ENCODE data around the gene CD320. TPM values are rescaled to one million over a fixed set of nuclear protein-coding genes. Genes with fewer than 3 reads are reported as not detected.
"Not testable (repeated sequence)": the region's sequence is repeated elsewhere in the genome, so short reads cannot be mapped to it uniquely, and the experiment has no call there.

Gene CD320
- total RNA-seq, 1 experiment from 2014 or later = 112 TPM

GRCh38 chr19:8264248-8264647 lies 43.9 kb downstream of the CD320 start:
- DNase-seq (ENCODE audit: low read depth, low spot score); in situ Hi-C loops (cut with HindIII; ENCODE audit: low pct_unique_long_range_greater_than_20kb, low sequenced_read_pairs): not testable (repeated sequence)

- in situ Hi-C loops (cut with HindIII; ENCODE audit: low pct_unique_long_range_greater_than_20kb, low sequenced_read_pairs) = no loop called here
- DNase-seq (ENCODE audit: low read depth, low spot score) = no peak
These were observed 45.7 kb downstream of the CD320 start for GRCh38 chr19:8262431-8262830.

- DNase-seq (ENCODE audit: low read depth, low spot score) = no peak
- in situ Hi-C loops (cut with HindIII; ENCODE audit: low pct_unique_long_range_greater_than_20kb, low sequenced_read_pairs) = no loop called here
These were observed 46.3 kb downstream of the CD320 start for GRCh38 chr19:8261881-8262280.

- in situ Hi-C loops (cut with HindIII; ENCODE audit: low pct_unique_long_range_greater_than_20kb, low sequenced_read_pairs) = no loop called here
These were observed 46.8 kb downstream of the CD320 start for GRCh38 chr19:8261347-8261746.

GRCh38 chr19:8259922-8260247 lies 48.3 kb downstream of the CD320 start:
- in situ Hi-C loops (cut with HindIII; ENCODE audit: low pct_unique_long_range_greater_than_20kb, low sequenced_read_pairs) = no loop called here
- no peak for DNase-seq (ENCODE audit: low read depth, low spot score)

More at GRCh38 chr19:8261347-8261746, 46.8 kb downstream of the CD320 start:
- no peak for DNase-seq (ENCODE audit: low read depth, low spot score)

GRCh38 chr19:8259142-8259921 lies 48.8 kb downstream of the CD320 start:
- in situ Hi-C loops (cut with HindIII; ENCODE audit: low pct_unique_long_range_greater_than_20kb, low sequenced_read_pairs) = no loop called here
- no peak for DNase-seq (ENCODE audit: low read depth, low spot score)

- in situ Hi-C loops (cut with HindIII; ENCODE audit: low pct_unique_long_range_greater_than_20kb, low sequenced_read_pairs) = no loop called here
- DNase-seq (ENCODE audit: low read depth, low spot score) = no peak
These were observed 51.1 kb downstream of the CD320 start for GRCh38 chr19:8257052-8257443.

- no peak for DNase-seq (ENCODE audit: low read depth, low spot score)
- in situ Hi-C loops (cut with HindIII; ENCODE audit: low pct_unique_long_range_greater_than_20kb, low sequenced_read_pairs) = no loop called here
These were observed 51.7 kb downstream of the CD320 start for GRCh38 chr19:8256276-8257051.

- DNase-seq (ENCODE audit: low read depth, low spot score) = no peak
- in situ Hi-C loops (cut with HindIII; ENCODE audit: low pct_unique_long_range_greater_than_20kb, low sequenced_read_pairs) = no loop called here
These were observed 52.6 kb downstream of the CD320 start for GRCh38 chr19:8255426-8256125.

GRCh38 chr19:8254286-8255001 lies 53.7 kb downstream of the CD320 start:
- no peak for DNase-seq (ENCODE audit: low read depth, low spot score)
- in situ Hi-C loops (cut with HindIII; ENCODE audit: low pct_unique_long_range_greater_than_20kb, low sequenced_read_pairs) = no loop called here

- no peak for DNase-seq (ENCODE audit: low read depth, low spot score)
- in situ Hi-C loops (cut with HindIII; ENCODE audit: low pct_unique_long_range_greater_than_20kb, low sequenced_read_pairs) = no loop called here
These were observed 54.5 kb downstream of the CD320 start for GRCh38 chr19:8253678-8254077.

GRCh38 chr19:8252922-8253589 lies 55.1 kb downstream of the CD320 start:
- in situ Hi-C loops (cut with HindIII; ENCODE audit: low pct_unique_long_range_greater_than_20kb, low sequenced_read_pairs) = no loop called here
- DNase-seq (ENCODE audit: low read depth, low spot score) = peak; percentile 79

Other genes starting within 250 kb of the CD320 start
- not detected in 2 replicates for gene FBN3, start 158.8 kb downstream of the CD320 start, total RNA-seq (2014; rRNA removed; shearing (Covaris generic))
- gene CERS4, start 99.0 kb downstream of the CD320 start, total RNA-seq (2014; rRNA removed; shearing (Covaris generic)) = 26.4 and 28.1 TPM in 2 replicates
- gene NDUFA7, start 13.0 kb upstream of the CD320 start, total RNA-seq (2014; rRNA removed; shearing (Covaris generic)) = 46.4 and 57.1 TPM in 2 replicates
- 786 and 875 TPM in 2 replicates for gene RPS28, start 13.1 kb upstream of the CD320 start, total RNA-seq (2014; rRNA removed; shearing (Covaris generic))
- gene KANK3, start 34.9 kb upstream of the CD320 start, total RNA-seq (2014; rRNA removed; shearing (Covaris generic)) = 0.11 and 0.24 TPM in 2 replicates
- 0.45 TPM in 1 of 2 replicates, not detected in the other for gene ANGPTL4, start 55.8 kb upstream of the CD320 start, total RNA-seq (2014; rRNA removed; shearing (Covaris generic))
- gene RAB11B, start 82.0 kb upstream of the CD320 start, total RNA-seq (2014; rRNA removed; shearing (Covaris generic)) = 5.5 and 6.4 TPM in 2 replicates
- 16.6 and 17.8 TPM in 2 replicates for gene MARCHF2, start 104.9 kb upstream of the CD320 start, total RNA-seq (2014; rRNA removed; shearing (Covaris generic))
- gene HNRNPM, start 136.6 kb upstream of the CD320 start, total RNA-seq (2014; rRNA removed; shearing (Covaris generic)) = 56.1 and 66.5 TPM in 2 replicates
- not detected in 2 replicates for gene PRAM1, start 194.3 kb upstream of the CD320 start, total RNA-seq (2014; rRNA removed; shearing (Covaris generic))
- 0.90 and 3.4 TPM in 2 replicates for gene ZNF414, start 205.8 kb upstream of the CD320 start, total RNA-seq (2014; rRNA removed; shearing (Covaris generic))